AG10803 (cell line): ENCODE measurements around the gene NOXRED1.

Source experiments
- DNase-seq: peaks from one replicate; pipeline ENCODE4 v3.0.0; 2010; ENCODE audit warnings: low read depth
- H3K4me3 ChIP-seq: 2 replicates; pipeline ENCODE4 v1.5.1; 2011; ENCODE audit warnings: mild to moderate bottlenecking, low read length, control low read depth
- TF ChIP-seq, protein P1 (sequence below): conservative IDR thresholded peaks from 2 replicates; pipeline ENCODE4 v1.5.1; 2011; ENCODE audit warnings: mild to moderate bottlenecking, low read length, control low read depth, inconsistent platforms

The NOXRED1 gene

DNA sequence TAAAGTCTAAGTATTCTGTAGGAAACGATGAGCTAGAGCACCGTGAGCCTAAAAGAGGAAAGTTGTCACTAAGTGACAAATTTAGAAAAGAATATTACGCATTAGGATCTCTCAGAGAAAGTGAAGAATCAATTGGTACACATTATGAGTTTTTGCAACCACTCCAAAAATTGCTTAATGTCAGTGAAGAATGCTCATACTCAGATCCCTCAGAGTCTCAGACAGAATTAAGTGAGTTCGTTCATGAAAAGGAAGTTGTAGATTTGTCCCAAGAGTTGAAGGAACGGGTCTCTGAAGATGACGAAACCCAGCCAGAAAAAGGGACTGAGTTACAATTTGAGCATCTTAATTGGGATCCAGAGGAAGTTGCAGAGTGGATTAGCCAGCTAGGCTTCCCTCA lies 44.6 kb downstream of the NOXRED1 start:
- TF ChIP-seq, protein P1, sequence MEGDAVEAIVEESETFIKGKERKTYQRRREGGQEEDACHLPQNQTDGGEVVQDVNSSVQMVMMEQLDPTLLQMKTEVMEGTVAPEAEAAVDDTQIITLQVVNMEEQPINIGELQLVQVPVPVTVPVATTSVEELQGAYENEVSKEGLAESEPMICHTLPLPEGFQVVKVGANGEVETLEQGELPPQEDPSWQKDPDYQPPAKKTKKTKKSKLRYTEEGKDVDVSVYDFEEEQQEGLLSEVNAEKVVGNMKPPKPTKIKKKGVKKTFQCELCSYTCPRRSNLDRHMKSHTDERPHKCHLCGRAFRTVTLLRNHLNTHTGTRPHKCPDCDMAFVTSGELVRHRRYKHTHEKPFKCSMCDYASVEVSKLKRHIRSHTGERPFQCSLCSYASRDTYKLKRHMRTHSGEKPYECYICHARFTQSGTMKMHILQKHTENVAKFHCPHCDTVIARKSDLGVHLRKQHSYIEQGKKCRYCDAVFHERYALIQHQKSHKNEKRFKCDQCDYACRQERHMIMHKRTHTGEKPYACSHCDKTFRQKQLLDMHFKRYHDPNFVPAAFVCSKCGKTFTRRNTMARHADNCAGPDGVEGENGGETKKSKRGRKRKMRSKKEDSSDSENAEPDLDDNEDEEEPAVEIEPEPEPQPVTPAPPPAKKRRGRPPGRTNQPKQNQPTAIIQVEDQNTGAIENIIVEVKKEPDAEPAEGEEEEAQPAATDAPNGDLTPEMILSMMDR: no peak
- H3K4me3 ChIP-seq: no peak overlapping the region
- DNase-seq: no peak

DNA sequence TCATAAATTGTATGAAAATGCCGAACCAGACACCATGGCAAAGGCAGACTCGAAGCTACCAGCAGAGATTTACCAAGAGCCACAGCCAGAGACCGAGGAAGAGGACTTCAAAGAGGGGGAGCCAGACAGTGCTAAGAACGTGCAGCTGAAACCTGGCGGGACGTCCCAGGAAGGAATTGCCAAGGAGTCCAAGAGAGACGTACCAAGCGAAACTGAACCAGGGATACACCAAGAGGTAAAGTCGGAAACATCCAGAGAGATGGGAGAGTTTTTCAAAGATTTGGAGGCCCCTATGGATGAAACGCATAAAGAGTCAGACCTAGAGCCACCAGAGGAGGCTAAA lies 45.9 kb downstream of the NOXRED1 start:
- no peak for DNase-seq
- H3K4me3 ChIP-seq: peak overlapping the region; percentile 93
- TF ChIP-seq, protein P1: no peak

DNA sequence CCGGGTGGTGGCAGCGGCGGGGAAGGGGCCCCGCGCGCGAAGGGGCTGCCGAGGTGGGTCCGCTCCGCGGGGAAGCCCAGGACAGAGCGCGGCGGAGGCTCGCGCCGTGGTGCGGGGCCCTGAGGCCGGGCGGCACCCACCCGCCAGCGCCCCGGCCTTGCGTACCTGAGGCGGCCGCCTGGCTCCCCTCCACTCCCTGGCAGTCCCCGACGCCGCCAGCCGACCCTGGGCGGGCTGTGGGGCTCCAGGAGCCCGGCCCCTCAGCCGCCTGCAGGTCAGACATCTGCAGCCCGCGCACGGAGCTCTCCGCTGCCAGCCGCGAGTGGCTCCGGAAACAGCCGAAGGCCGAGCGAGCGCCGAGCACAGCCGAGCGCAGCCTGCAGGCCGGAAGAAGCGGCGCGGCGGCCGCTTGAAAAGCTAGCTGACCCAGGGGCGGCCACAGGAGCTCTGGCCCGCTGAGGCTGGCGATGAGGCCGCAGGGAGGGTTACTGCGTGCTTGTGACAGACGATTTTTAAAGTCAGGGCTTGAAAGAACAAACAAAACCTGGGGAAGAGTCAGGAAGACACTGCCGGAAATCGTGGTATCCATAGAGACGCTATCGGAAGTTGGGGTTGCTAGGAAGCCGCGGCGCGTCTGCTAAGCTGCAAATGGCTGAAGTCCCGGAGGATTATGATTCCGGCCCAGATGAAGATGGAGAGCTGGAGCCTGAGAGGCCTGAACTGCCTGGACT lies 46.4 kb downstream of the NOXRED1 start, which contains the start of the genes SAMD15 and TMED8:
TSS of gene SAMD15 (plus strand) at position 609 of the 731 bp plus-strand sequence. CDS start at position 649, 40 bp downstream.
TSS of gene TMED8 (minus strand) at position 324 of the 731 bp plus-strand sequence. CDS start at position 283, 41 bp downstream.
- DNase-seq: peak; percentile 81
- TF ChIP-seq, protein P1: peak; percentile 26
- H3K4me3 ChIP-seq: peak within 1 kb of the TSS; percentile 93

DNA sequence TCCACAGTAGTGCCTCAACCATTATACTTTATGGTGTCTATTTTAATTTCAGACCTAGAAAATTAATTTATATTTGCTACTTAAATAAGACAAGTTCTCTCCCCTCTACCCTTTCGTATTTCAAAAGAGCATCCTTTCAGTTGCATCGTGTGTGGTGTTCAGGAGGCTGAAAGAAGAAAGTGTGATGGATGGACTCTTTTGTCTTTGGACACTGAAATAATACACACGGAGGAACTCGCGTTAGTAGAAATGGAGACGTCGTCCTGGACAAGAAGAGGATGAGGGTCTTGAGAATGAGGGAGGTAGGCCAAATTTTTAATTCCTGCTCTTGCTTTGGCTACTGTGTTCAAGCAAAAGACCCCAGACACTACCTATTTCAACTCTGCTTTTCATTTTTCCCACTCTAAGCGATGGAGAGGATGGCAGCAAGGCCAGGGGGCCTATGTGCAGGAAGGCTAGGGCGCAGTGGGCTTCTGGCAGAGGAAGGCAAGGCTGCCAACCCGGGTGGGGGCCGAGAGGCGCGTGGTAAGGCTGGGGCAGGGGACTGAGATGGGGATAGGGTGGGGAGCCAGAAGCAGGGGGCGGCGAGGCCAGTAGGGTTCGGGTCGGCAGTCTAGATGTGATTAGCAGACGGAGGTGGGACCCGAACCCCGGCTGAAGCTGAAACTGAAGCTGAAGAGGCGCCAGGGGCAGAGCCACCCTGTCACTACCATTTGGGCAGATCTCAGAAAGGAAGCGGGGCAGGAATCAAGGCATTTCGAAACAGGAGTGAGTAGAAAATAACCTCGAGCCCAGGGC lies 47.2 kb downstream of the NOXRED1 start:
- peak overlapping the region; percentile 93 for H3K4me3 ChIP-seq
- peak; percentile 14 for DNase-seq
- TF ChIP-seq, protein P1: no peak

DNA sequence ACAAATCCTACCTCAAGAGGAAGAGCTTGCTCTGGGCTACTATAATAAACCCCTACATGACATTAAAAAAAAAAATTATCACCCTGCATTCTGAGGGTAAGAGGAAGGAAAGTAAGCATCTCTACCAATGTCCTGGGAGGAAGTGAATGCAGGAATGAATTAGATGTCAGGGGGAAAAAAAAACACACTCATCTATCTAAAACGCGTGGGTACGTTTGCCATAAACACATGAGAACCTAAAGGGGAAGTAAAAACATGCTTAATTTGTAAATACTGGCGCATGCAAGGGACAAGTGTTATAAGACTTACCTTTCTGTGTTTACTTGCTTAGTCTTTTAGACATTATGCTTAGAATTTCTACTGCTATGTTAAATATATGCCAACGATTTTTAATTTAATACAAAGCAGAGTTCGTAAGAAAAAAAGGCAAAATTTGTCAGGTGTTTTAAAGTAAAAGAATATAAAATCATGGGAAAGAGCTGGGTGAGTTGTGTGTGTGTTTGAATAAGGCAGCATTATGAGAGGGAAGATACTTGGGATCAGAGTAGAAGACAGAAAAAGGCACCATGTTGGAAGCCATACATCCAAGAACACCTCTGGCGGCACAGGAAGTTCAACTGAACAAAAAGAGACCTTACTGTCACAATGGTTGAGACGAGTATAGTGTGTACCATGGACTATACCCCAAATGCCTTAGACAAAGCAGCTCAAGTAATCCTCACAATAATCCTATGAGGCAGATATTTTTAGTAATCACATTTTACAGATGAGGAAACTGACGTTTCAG lies 48.0 kb downstream of the NOXRED1 start:
- TF ChIP-seq, protein P1: no peak
- DNase-seq: no peak
- peak overlapping the region; percentile 93; the same call in 1 of the 2 replicates for H3K4me3 ChIP-seq

DNA sequence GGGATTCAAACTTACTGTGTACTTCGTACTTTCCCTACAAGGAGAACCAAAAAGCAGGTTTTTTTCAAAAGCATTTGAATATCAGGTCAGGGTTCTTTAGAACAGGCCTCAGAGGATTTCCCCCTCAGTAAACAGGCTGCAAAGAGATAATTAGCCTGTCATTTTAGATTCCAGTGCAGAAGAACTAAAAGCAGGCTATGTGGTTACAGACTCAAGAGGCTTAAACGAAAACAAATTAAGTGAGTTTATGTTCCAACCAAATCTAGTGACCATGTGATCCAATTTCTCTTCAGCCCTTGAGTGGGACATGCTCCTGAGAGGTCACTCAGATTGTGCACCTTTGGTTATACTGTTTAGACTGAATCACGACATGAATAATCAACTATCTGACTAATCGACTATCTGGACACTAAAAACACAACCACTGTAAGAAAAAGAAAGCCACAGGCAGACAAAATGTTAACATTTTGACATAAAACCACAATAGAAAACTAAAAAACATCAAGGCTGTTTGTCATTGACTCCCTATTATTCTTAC lies 51.0 kb downstream of the NOXRED1 start:
- no peak for DNase-seq
- H3K4me3 ChIP-seq: no peak overlapping the region

More for the DNA sequence above, 51.0 kb downstream of the NOXRED1 start:
- TF ChIP-seq, protein P1: no peak
